Upper lobe of right lung (tissue), 1 donor: ENCODE results near the gene EVI5. TPM values are rescaled to one million over a fixed set of nuclear protein-coding genes. Genes with fewer than 3 reads are reported as not detected.

Source experiments
- ATAC-seq: fragments of 200-7000 bp; cut with Tn5 transposase; one replicate; pipeline ENCODE4 v1.9.1; 2020; ENCODE audit warnings: mild to moderate bottlenecking, moderate library complexity
- DNase-seq: peaks from one replicate; pipeline ENCODE4 v3.0.0-alpha.2; 2020
- H3K27ac ChIP-seq: fragments of 200-600 bp; one replicate; pipeline ENCODE4 v1.8.0; 2022
- H3K27me3 ChIP-seq: fragments of 200-600 bp; one replicate; pipeline ENCODE4 v1.8.0; 2022; ENCODE audit warnings: mild to moderate bottlenecking
- H3K36me3 ChIP-seq: fragments of 200-600 bp; one replicate; pipeline ENCODE4 v1.8.0; 2022
- H3K4me1 ChIP-seq: fragments of 200-600 bp; one replicate; pipeline ENCODE4 v1.8.0; 2022
- H3K4me3 ChIP-seq: fragments of 200-600 bp; one replicate; pipeline ENCODE4 v1.8.0; 2022; ENCODE audit warnings: mild to moderate bottlenecking
- H3K9me3 ChIP-seq: fragments of 200-600 bp; one replicate; pipeline ENCODE4 v1.8.0; 2022
- CTCF ChIP-seq: fragments of 200-600 bp; IDR thresholded peaks from one replicate; pipeline ENCODE4 v1.8.0; 2022; ENCODE audit warnings: antibody characterized with exemption
- intact Hi-C: fragments of 100-400 bp; cut with DNase I; formaldehyde crosslinking; loops from one replicate; pipeline ENCODE4 v1.11.0; 2022
- total RNA-seq: library from RNA; stranded (reverse); fragmentation: NEBNext Ultra II Directional; extraction: Animal tissue kit (Norgen Biotek cat#: 25700); gene quantifications from one replicate; pipeline ENCODE4 v1.2.1, GENCODE V29; 2021
- donor health status: DM: no; HTN: yes; CAD: no; lungs with severe emphysema.

Gene EVI5
- total RNA-seq, 1 donor from 2014 or later, result 43.7 TPM

- no peak for DNase-seq
- Histone ChIP-seq H3K4me3 (no peak overlapping the region), H3K27me3 (no peaks in the 10 kb centered on the region), H3K4me1 (no peaks in the 10 kb centered on the region), H3K36me3 (no peaks in the 10 kb centered on the region), H3K9me3 (no peaks in the 10 kb centered on the region), H3K27ac (no peak overlapping the region)
- no peak for ATAC-seq
- TF ChIP-seq CTCF, result no peak
- intact Hi-C loops, result no loop called here
Measured at GRCh38 chr1:92567211-92567868, 217.6 kb downstream of the EVI5 start.

GRCh38 chr1:92563457-92564216 lies 221.3 kb downstream of the EVI5 start:
- H3K27ac ChIP-seq, result no peak overlapping the region
- no peak for TF ChIP-seq CTCF
- no peaks in the 10 kb centered on the region for H3K27me3 ChIP-seq
- intact Hi-C loops, result no loop called here
- no peaks in the 10 kb centered on the region for H3K36me3 ChIP-seq
- no peaks in the 10 kb centered on the region for H3K4me1 ChIP-seq
- DNase-seq (no peak), ATAC-seq (no peak)
- H3K9me3 ChIP-seq, result no peaks in the 10 kb centered on the region
- no peak overlapping the region for H3K4me3 ChIP-seq

DNA sequence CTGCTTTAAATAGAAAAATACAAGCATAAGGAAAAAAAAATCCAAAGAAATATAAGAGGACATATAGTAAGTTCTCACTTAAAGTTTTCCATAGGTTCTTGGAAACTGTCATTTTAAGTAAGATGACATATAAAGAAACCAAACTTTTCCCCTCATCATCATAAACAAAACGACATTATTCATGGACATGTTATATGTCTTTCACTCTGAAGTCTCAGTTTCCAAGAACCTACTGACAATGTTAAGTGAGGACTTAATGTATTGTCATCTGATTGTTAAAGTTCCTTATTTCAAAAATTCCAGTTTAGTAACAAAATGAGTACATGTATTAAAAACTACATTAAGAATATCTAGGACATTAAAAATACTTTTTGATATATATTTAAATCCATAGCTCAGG lies 228.6 kb downstream of the EVI5 start:
- TF ChIP-seq CTCF, result no peak
- Histone ChIP-seq H3K36me3 (no peaks in the 10 kb centered on the region), H3K4me3 (no peak overlapping the region), H3K27me3 (no peaks in the 10 kb centered on the region), H3K9me3 (no peaks in the 10 kb centered on the region), H3K4me1 (no peaks in the 10 kb centered on the region), H3K27ac (no peak overlapping the region)
- ATAC-seq (no peak), DNase-seq (no peak)
- intact Hi-C loops, result no loop called here

DNA sequence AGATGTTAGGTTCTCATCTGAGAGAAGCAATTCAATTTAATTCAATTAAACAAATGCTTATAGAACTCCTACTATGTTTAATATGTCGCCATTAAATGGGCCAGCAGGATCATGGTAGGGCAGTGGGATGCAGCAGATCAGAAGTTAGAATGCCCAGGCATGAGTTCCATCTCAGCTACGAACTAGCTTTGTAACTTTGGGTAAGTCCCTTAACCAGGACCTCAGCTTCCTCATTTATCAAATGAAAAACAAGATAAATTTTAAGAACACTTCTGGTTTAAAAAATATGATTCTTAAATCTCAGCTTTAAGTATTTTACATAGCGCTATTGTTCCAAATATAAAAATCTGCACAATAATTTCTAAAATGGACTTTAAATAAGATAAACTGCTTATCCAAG lies 230.7 kb downstream of the EVI5 start:
- no peak for TF ChIP-seq CTCF
- ATAC-seq, result no peak
- no peaks in the 10 kb centered on the region for H3K36me3 ChIP-seq
- H3K4me3 ChIP-seq, result no peak overlapping the region
- H3K4me1 ChIP-seq, result no peaks in the 10 kb centered on the region
- no peak overlapping the region for H3K27ac ChIP-seq
- DNase-seq, result no peak
- H3K9me3 ChIP-seq, result no peaks in the 10 kb centered on the region
- intact Hi-C loops, result no loop called here
- no peaks in the 10 kb centered on the region for H3K27me3 ChIP-seq

- Histone ChIP-seq H3K4me1 (no peaks in the 10 kb centered on the region), H3K36me3 (no peaks in the 10 kb centered on the region), H3K9me3 (no peaks in the 10 kb centered on the region), H3K4me3 (no peak overlapping the region), H3K27ac (no peak overlapping the region), H3K27me3 (no peaks in the 10 kb centered on the region)
- TF ChIP-seq CTCF, result no peak
- intact Hi-C loops, result no loop called here
- ATAC-seq, result no peak
- DNase-seq, result no peak
Measured at GRCh38 chr1:92551916-92552315, 233.0 kb downstream of the EVI5 start.
